Measurements from ENCODE around the gene PTPRF. TPM values are rescaled to one million over a fixed set of nuclear protein-coding genes. Genes with fewer than 3 reads are reported as not detected.

PTPRF gene
- polyA plus RNA-seq, 1 experiment: 97.0 TPM

- ChIA-PET POLR2A (no interaction called here), CTCF (interaction anchor here (0.8 to 1.5 kb wide), 6 partner anchors 17 to 1812 kb away, joined by 3 to 7 read pairs (median 3); partner anchors contain the start of genes ARTN and PTPRF)
- peaks cover 13% of the 10 kb centered on the region for H3K36me3 ChIP-seq (ENCODE audit: control insufficient read depth, insufficient read depth, low read length)
- H3K4me3 ChIP-seq (ENCODE audit: low read depth, low read length): no peak overlapping the region
- DNase-seq (ENCODE audit: low read depth): no peak
- H3K27me3 ChIP-seq (ENCODE audit: control insufficient read depth, insufficient read depth, low read length): no peaks in the 10 kb centered on the region
- peak; percentile 51 for TF ChIP-seq CTCF (IDR thresholded peaks at IDR 0.05; ENCODE audit: insufficient read depth, low read depth, low read length)
Measured at GRCh38 chr1:43653339-43653738, 122.7 kb downstream of the PTPRF start.

- no peak overlapping the region for H3K4me3 ChIP-seq (ENCODE audit: low read depth, low read length)
- H3K27me3 ChIP-seq (ENCODE audit: control insufficient read depth, insufficient read depth, low read length): no peaks in the 10 kb centered on the region
- ChIA-PET CTCF (interaction anchor here (0.8 to 1.5 kb wide), 7 partner anchors 18 to 1812 kb away, joined by 3 to 7 read pairs (median 3); partner anchors contain the start of genes ARTN and PTPRF), POLR2A (no interaction called here)
- TF ChIP-seq CTCF (IDR thresholded peaks at IDR 0.05; ENCODE audit: insufficient read depth, low read depth, low read length): no peak
- DNase-seq (ENCODE audit: low read depth): no peak
- H3K36me3 ChIP-seq (ENCODE audit: control insufficient read depth, insufficient read depth, low read length): peaks cover 14% of the 10 kb centered on the region
Measured at GRCh38 chr1:43653893-43654292, 123.2 kb downstream of the PTPRF start.

GRCh38 chr1:43655953-43656352 is 125.3 kb downstream of the PTPRF start:
- TF ChIP-seq CTCF (IDR thresholded peaks at IDR 0.05; ENCODE audit: insufficient read depth, low read depth, low read length): no peak
- ChIA-PET POLR2A (no interaction called here), CTCF (no interaction called here)
- DNase-seq (ENCODE audit: low read depth): no peak
- Histone ChIP-seq H3K27me3 (ENCODE audit: control insufficient read depth, insufficient read depth, low read length) (no peaks in the 10 kb centered on the region), H3K4me3 (ENCODE audit: low read depth, low read length) (no peak overlapping the region), H3K36me3 (ENCODE audit: control insufficient read depth, insufficient read depth, low read length) (peaks cover 24% of the 10 kb centered on the region)

- Histone ChIP-seq H3K27me3 (ENCODE audit: control insufficient read depth, insufficient read depth, low read length) (no peaks in the 10 kb centered on the region), H3K4me3 (ENCODE audit: low read depth, low read length) (no peak overlapping the region), H3K36me3 (ENCODE audit: control insufficient read depth, insufficient read depth, low read length) (peaks cover 37% of the 10 kb centered on the region)
- ChIA-PET POLR2A (no interaction called here), CTCF (interaction anchor here (0.6 to 0.7 kb wide), 2 partner anchors 117 to 377 kb away, joined by 3 to 4 read pairs; no protein-coding TSS in a partner anchor)
- no peak for TF ChIP-seq CTCF (IDR thresholded peaks at IDR 0.05; ENCODE audit: insufficient read depth, low read depth, low read length)
- no peak for DNase-seq (ENCODE audit: low read depth)
Measured at GRCh38 chr1:43659212-43660166, 128.8 kb downstream of the PTPRF start.

GRCh38 chr1:43660355-43660754 is 129.7 kb downstream of the PTPRF start:
- Histone ChIP-seq H3K27me3 (ENCODE audit: control insufficient read depth, insufficient read depth, low read length) (no peaks in the 10 kb centered on the region), H3K36me3 (ENCODE audit: control insufficient read depth, insufficient read depth, low read length) (peaks cover 38% of the 10 kb centered on the region), H3K4me3 (ENCODE audit: low read depth, low read length) (no peak overlapping the region)
- no peak for DNase-seq (ENCODE audit: low read depth)
- TF ChIP-seq CTCF (IDR thresholded peaks at IDR 0.05; ENCODE audit: insufficient read depth, low read depth, low read length): no peak
- ChIA-PET CTCF (interaction anchor here (0.7 kb wide), 1 partner anchor 12 kb away, joined by 7 read pairs; no protein-coding TSS in a partner anchor), POLR2A (no interaction called here)

All from BJ (cell line).